ENCODE data around the gene ANLN.

The ANLN gene

DNA sequence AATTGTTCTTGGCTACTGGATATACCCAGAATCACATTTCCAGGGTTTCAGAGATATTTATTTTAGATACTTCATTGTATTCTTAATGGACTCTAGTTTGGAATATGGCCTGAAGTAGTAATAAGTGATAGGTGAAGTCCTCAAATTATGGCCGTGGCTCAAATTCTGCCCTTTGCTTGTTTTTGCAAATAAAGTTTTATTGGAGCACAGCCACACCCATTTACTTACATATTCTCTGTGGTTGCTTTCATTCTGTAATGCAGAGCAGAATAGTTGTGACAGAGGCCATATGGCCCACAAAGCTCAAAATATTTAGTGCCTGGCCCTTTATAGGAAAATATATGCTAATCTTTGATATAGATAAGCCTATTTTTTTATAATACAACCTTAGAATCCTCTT, 19.5 kb downstream of the ANLN start:
- no peaks in the 10 kb centered on the region for H3K9me3 ChIP-seq (ENCODE audit: control insufficient read depth, low read length)
- H3K36me3 ChIP-seq (ENCODE audit: control insufficient read depth, insufficient read depth, low read length) = peaks cover 83% of the 10 kb centered on the region
- H3K4me3 ChIP-seq (ENCODE audit: extremely low read depth, insufficient read depth, low read length, poor library complexity, severe bottlenecking) = no peak overlapping the region
- WGBS, 2 experiments (ENCODE audit: insufficient coverage in 2 of 2) = no CpG with 5 or more reads among the region's 1 CpG
- H3K4me1 ChIP-seq (ENCODE audit: control insufficient read depth, insufficient read depth, low read length, poor library complexity, severe bottlenecking) = no peaks in the 10 kb centered on the region
- H3K27ac ChIP-seq (ENCODE audit: low read depth, low read length, severe bottlenecking) = no peak overlapping the region

GRCh38 chr7:36415144-36415543, 25.5 kb downstream of the ANLN start:
- Histone ChIP-seq H3K4me1 (ENCODE audit: control insufficient read depth, insufficient read depth, low read length, poor library complexity, severe bottlenecking) (no peaks in the 10 kb centered on the region), H3K27ac (ENCODE audit: low read depth, low read length, severe bottlenecking) (no peak overlapping the region), H3K9me3 (ENCODE audit: control insufficient read depth, low read length) (no peaks in the 10 kb centered on the region), H3K4me3 (ENCODE audit: extremely low read depth, insufficient read depth, low read length, poor library complexity, severe bottlenecking) (no peak overlapping the region), H3K36me3 (ENCODE audit: control insufficient read depth, insufficient read depth, low read length) (peaks cover 92% of the 10 kb centered on the region)
- no CpG with 5 or more reads among the region's 2 CpGs for WGBS, 2 experiments (ENCODE audit: insufficient coverage in 2 of 2)

DNA sequence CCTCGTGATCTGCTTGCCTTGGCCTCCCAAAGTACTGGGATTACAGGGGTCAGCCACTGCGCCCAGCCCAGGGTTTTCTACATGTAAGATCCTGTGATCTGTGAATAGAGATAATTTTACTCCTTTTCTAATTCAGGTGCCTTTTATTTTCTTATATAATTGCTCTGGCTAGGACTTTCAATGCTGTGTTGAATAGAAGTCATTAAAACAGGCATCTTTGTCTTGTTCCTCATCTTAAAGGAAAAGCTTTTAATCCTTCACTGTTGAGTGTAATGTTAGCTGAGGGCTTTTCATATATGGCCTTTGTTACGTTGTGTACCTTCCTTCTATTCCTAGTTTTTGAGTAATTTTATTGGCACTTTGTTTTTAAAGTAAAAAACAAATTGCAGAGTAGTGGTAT, 26.6 kb downstream of the ANLN start:
- Histone ChIP-seq H3K36me3 (ENCODE audit: control insufficient read depth, insufficient read depth, low read length) (peaks cover 92% of the 10 kb centered on the region), H3K4me3 (ENCODE audit: extremely low read depth, insufficient read depth, low read length, poor library complexity, severe bottlenecking) (no peak overlapping the region), H3K9me3 (ENCODE audit: control insufficient read depth, low read length) (no peaks in the 10 kb centered on the region), H3K4me1 (ENCODE audit: control insufficient read depth, insufficient read depth, low read length, poor library complexity, severe bottlenecking) (no peaks in the 10 kb centered on the region), H3K27ac (ENCODE audit: low read depth, low read length, severe bottlenecking) (no peak overlapping the region)
- no CpG with 5 or more reads among the region's 3 CpGs for WGBS, 2 experiments (ENCODE audit: insufficient coverage in 2 of 2)

GRCh38 chr7:36420307-36420706, 30.6 kb downstream of the ANLN start:
- H3K4me1 ChIP-seq (ENCODE audit: control insufficient read depth, insufficient read depth, low read length, poor library complexity, severe bottlenecking) = no peaks in the 10 kb centered on the region
- no peaks in the 10 kb centered on the region for H3K9me3 ChIP-seq (ENCODE audit: control insufficient read depth, low read length)
- H3K27ac ChIP-seq (ENCODE audit: low read depth, low read length, severe bottlenecking) = no peak overlapping the region
- H3K4me3 ChIP-seq (ENCODE audit: extremely low read depth, insufficient read depth, low read length, poor library complexity, severe bottlenecking) = no peak overlapping the region
- peaks cover 71% of the 10 kb centered on the region for H3K36me3 ChIP-seq (ENCODE audit: control insufficient read depth, insufficient read depth, low read length)
- WGBS, 2 experiments (ENCODE audit: insufficient coverage in 2 of 2) = 100% methylated on average over 1 of the region's 3 CpGs; no CpG with 5 or more reads in 1 of the 2 experiments

GRCh38 chr7:36422072-36422471, 32.4 kb downstream of the ANLN start:
- H3K9me3 ChIP-seq (ENCODE audit: control insufficient read depth, low read length) = no peaks in the 10 kb centered on the region
- WGBS, 2 experiments (ENCODE audit: insufficient coverage in 2 of 2) = no CpG with 5 or more reads among the region's 3 CpGs
- no peak overlapping the region for H3K4me3 ChIP-seq (ENCODE audit: extremely low read depth, insufficient read depth, low read length, poor library complexity, severe bottlenecking)
- no peaks in the 10 kb centered on the region for H3K4me1 ChIP-seq (ENCODE audit: control insufficient read depth, insufficient read depth, low read length, poor library complexity, severe bottlenecking)
- peaks cover 66% of the 10 kb centered on the region for H3K36me3 ChIP-seq (ENCODE audit: control insufficient read depth, insufficient read depth, low read length)
- H3K27ac ChIP-seq (ENCODE audit: low read depth, low read length, severe bottlenecking) = no peak overlapping the region

- Histone ChIP-seq H3K27ac (ENCODE audit: low read depth, low read length, severe bottlenecking) (no peak overlapping the region), H3K9me3 (ENCODE audit: control insufficient read depth, low read length) (no peaks in the 10 kb centered on the region), H3K4me1 (ENCODE audit: control insufficient read depth, insufficient read depth, low read length, poor library complexity, severe bottlenecking) (no peaks in the 10 kb centered on the region), H3K36me3 (ENCODE audit: control insufficient read depth, insufficient read depth, low read length) (peaks cover 57% of the 10 kb centered on the region), H3K4me3 (ENCODE audit: extremely low read depth, insufficient read depth, low read length, poor library complexity, severe bottlenecking) (no peak overlapping the region)
- 100% methylated on average over 1 of the region's 2 CpGs; no CpG with 5 or more reads in 1 of the 2 experiments for WGBS, 2 experiments (ENCODE audit: insufficient coverage in 2 of 2)
These were observed 34.0 kb downstream of the ANLN start for GRCh38 chr7:36423633-36424032.

DNA sequence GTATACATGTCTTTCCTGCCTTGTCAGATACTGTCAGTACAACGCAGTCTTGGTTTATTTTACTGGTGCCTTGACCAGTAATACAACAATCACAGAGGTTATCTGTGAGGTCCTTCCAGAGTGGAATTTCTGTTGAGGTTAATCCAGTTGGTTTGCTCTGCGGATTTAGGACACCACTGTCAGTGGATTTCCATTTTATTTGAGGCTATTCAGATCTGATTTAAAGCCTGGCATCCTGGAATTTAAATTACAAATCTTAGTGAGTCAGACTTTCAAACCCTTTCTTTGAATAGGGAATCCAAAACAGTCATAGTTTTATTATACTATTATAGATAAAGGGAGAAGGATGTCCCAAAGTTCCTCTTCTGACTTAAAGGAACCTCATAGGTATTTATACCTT, 40.5 kb downstream of the ANLN start:
- H3K9me3 ChIP-seq (ENCODE audit: control insufficient read depth, low read length) = no peaks in the 10 kb centered on the region
- WGBS, 2 experiments (ENCODE audit: insufficient coverage in 2 of 2) = 90% methylated on average over 2 of the region's 2 CpGs; no CpG with 5 or more reads in 1 of the 2 experiments
- H3K27ac ChIP-seq (ENCODE audit: low read depth, low read length, severe bottlenecking) = no peak overlapping the region
- no peaks in the 10 kb centered on the region for H3K4me1 ChIP-seq (ENCODE audit: control insufficient read depth, insufficient read depth, low read length, poor library complexity, severe bottlenecking)
- no peak overlapping the region for H3K4me3 ChIP-seq (ENCODE audit: extremely low read depth, insufficient read depth, low read length, poor library complexity, severe bottlenecking)
- peaks cover 69% of the 10 kb centered on the region for H3K36me3 ChIP-seq (ENCODE audit: control insufficient read depth, insufficient read depth, low read length)

DNA sequence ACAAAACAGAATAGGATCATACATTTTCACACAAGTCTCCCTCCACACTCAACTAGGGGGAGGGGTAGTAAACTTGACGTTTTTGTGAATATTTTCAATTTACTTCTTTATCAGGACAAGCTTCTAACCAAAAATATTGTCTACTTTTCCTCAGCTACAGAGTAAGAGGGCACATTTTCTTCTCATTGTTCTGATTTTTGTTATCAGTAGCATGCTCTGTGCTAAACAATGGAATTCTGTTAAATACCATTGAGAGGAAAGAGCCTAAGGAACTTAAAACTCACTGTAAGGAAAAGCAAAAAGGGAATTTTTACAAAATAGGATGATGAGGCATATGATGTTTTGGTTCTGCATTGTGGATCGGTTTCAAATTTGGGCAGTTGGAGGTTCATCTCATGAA, 41.2 kb downstream of the ANLN start:
- no peaks in the 10 kb centered on the region for H3K4me1 ChIP-seq (ENCODE audit: control insufficient read depth, insufficient read depth, low read length, poor library complexity, severe bottlenecking)
- no peak overlapping the region for H3K4me3 ChIP-seq (ENCODE audit: extremely low read depth, insufficient read depth, low read length, poor library complexity, severe bottlenecking)
- no peaks in the 10 kb centered on the region for H3K9me3 ChIP-seq (ENCODE audit: control insufficient read depth, low read length)
- peaks cover 70% of the 10 kb centered on the region for H3K36me3 ChIP-seq (ENCODE audit: control insufficient read depth, insufficient read depth, low read length)
- 100% methylated on average over 1 of the region's 2 CpGs; no CpG with 5 or more reads in 1 of the 2 experiments for WGBS, 2 experiments (ENCODE audit: insufficient coverage in 2 of 2)
- peak overlapping the region; percentile 29 for H3K27ac ChIP-seq (ENCODE audit: low read depth, low read length, severe bottlenecking)

DNA sequence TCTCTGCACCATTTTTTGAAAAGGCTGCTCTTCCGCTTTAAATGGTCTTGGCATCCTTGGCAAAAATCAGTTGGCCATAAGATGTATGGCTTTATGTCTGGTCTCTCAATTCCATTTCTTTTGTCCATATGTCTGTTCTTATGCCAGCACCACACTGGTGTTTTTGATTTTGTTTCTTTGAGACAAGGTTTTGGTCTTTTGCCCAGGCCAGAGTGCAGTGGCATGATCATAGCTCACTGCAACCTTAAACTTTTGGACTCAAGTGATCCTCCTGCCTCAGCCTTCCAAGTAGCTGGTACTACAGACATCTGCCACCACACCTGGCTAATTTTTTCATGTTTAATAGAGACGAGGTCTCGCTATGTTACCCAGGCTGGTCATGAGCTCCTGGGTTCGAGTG, 48.5 kb downstream of the ANLN start:
- H3K36me3 ChIP-seq (ENCODE audit: control insufficient read depth, insufficient read depth, low read length) = peaks cover 60% of the 10 kb centered on the region
- H3K27ac ChIP-seq (ENCODE audit: low read depth, low read length, severe bottlenecking) = no peak overlapping the region
- H3K9me3 ChIP-seq (ENCODE audit: control insufficient read depth, low read length) = no peaks in the 10 kb centered on the region
- no peaks in the 10 kb centered on the region for H3K4me1 ChIP-seq (ENCODE audit: control insufficient read depth, insufficient read depth, low read length, poor library complexity, severe bottlenecking)
- 95 to 97% methylated on average over 3 of the region's 4 CpGs for WGBS, 2 experiments (ENCODE audit: insufficient coverage in 2 of 2)
- H3K4me3 ChIP-seq (ENCODE audit: extremely low read depth, insufficient read depth, low read length, poor library complexity, severe bottlenecking) = no peak overlapping the region

DNA sequence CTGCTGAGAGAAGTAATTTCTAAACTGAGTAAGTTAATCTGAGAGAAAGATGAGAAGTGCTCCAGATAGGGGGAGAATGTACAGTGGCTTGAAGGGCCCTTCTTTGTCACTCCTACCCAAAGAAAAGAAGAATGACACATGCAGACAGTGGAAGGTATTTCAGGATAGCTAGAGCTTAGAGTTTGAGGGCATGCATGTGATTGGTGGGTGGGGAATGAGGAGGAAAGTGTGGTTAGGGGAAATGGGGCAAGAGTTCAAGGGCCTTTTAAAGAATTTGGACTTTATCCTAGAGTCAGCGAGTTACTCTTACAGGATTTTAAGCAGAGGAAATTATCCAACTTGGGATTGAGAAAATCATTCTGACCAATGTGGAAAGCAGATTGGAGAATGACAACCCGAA, 50.0 kb downstream of the ANLN start:
- Histone ChIP-seq H3K4me3 (ENCODE audit: extremely low read depth, insufficient read depth, low read length, poor library complexity, severe bottlenecking) (no peak overlapping the region), H3K9me3 (ENCODE audit: control insufficient read depth, low read length) (no peaks in the 10 kb centered on the region), H3K36me3 (ENCODE audit: control insufficient read depth, insufficient read depth, low read length) (peaks cover 59% of the 10 kb centered on the region), H3K4me1 (ENCODE audit: control insufficient read depth, insufficient read depth, low read length, poor library complexity, severe bottlenecking) (no peaks in the 10 kb centered on the region), H3K27ac (ENCODE audit: low read depth, low read length, severe bottlenecking) (no peak overlapping the region)
- 93 to 96% methylated on average over 2 of the region's 2 CpGs for WGBS, 2 experiments (ENCODE audit: insufficient coverage in 2 of 2)

DNA sequence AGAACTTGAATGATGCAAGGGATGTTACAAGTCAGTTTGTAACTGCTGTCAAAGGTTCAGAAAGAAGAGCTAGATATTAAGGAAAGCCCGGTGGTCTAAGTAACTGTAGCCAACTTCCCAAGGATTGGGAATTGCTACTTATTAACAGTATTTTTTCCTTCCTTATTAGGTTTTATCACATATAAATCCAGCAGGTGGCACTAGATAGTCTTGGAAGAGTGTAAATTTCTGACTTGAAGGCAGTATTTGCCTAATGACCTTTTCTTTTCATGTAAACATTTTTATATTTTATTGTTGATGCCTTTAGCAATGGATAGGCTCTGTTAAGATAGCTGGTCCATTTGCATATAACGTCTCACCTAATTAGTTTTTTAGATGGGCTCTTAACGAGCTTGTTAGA, 51.2 kb downstream of the ANLN start:
- no peak overlapping the region for H3K27ac ChIP-seq (ENCODE audit: low read depth, low read length, severe bottlenecking)
- no peaks in the 10 kb centered on the region for H3K4me1 ChIP-seq (ENCODE audit: control insufficient read depth, insufficient read depth, low read length, poor library complexity, severe bottlenecking)
- peaks cover 63% of the 10 kb centered on the region for H3K36me3 ChIP-seq (ENCODE audit: control insufficient read depth, insufficient read depth, low read length)
- WGBS, 2 experiments (ENCODE audit: insufficient coverage in 2 of 2) = 100% methylated on average over 1 of the region's 3 CpGs; no CpG with 5 or more reads in 1 of the 2 experiments
- H3K4me3 ChIP-seq (ENCODE audit: extremely low read depth, insufficient read depth, low read length, poor library complexity, severe bottlenecking) = no peak overlapping the region
- H3K9me3 ChIP-seq (ENCODE audit: control insufficient read depth, low read length) = no peaks in the 10 kb centered on the region
